NCI-H526 (cell line): Measurements from ENCODE around the gene FBH1.
"Not testable (repeated sequence)": the region's sequence is repeated elsewhere in the genome, so short reads cannot be mapped to it uniquely, and the experiment has no call there.

Experiments
- DNase-seq, 2 experiments: peaks; one replicate each; lab custom pipeline; 2025; lab: John Stamatoyannopoulos, UW

Gene FBH1

DNA sequence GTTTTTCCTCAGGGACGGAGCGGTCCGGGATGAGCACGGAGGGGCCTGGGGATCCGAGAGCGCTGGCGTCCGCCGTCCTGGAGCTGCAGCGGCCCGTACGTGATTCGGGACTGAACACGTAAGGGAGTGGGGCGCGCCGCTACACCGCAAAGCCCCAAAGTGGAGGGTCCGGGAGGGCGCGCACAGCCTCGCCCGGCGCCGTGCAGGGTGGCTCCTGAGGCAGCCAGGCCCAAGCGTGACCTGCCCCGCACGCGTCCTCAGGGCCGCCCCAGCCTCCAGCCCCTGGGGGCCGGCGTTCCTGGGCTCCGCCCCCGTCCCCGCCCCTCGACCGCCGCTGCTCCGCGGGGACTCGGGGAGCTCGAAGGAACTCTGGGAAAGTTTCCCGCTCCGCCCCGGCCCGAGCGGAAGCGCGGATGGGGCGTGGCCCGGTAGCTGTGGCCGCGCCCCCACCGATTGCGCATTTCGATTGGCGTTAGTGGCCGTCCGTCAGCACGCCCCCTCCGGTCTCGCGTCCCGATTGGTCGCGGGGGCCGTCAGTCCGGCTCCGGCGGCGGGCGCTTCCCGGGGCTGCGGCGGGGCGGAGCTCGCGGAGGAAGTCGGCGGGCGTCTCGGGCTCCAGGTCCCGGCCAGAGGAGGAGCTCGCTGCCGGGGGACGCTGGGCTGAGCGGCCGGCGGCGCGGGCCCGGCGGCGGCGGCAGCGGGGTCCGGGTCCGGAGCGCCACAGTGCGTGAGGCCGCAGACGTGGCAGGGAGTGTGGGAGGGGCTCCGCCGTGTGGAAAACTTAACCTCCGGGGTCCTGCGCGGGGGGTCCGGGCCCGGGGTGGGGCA is at the start of gene FBH1, which contains the start of gene ANKRD16:
FBH1 (plus strand) TSS at position 620 of the 828 bp plus-strand sequence; CDS start at position 723, 103 bp downstream.
ANKRD16 (minus strand) TSS at position 270 of the 828 bp plus-strand sequence. CDS start 539 bp downstream, outside the sequence.
- DNase-seq: peak; percentile 79 to 96

- peak in 1 of 2 experiments; percentile 54 for DNase-seq
Measured at GRCh38 chr10:5840314-5841307, 49.4 kb upstream of the FBH1 start.

GRCh38 chr10:5841965-5842364 is 48.1 kb upstream of the FBH1 start:
- DNase-seq: no peak

- DNase-seq: no peak
Measured at GRCh38 chr10:5843686-5844344, 46.2 kb upstream of the FBH1 start.

DNA sequence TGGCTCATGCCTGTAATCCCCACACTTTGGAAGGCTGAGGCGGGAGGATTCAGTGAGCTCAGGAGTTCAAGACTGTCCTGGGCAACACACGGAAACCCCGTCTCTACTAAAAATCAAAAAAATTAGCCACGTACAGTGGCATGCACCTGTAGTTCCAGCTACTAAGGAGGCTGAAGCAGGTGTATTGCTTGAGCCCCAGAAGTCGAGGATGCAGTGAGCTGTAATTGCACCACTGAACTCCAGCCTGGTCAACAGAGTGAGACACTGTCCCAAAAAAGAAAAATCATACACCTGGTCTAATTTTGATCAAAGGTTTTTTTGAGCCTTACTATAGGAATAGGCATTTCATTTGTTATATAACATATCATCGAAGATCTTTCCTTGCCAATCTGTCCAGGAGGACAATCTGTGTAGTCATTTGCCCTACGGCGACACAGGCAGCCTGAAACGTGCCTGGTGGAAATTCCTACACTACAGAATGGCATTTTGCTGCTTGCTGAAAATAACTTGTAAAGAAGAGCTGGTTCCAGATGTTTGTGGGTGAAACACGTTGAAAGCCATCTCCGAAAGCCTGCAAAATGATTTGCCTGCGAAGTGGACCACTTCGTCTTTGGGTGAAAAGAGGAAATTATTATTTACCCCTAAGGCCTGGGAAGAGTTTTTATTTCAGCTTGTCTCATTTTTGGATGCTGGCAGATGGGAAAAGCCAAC is 45.5 kb upstream of the FBH1 start:
- no peak for DNase-seq

GRCh38 chr10:5846667-5847066 is 43.4 kb upstream of the FBH1 start:
- not testable (repeated sequence) for DNase-seq

DNA sequence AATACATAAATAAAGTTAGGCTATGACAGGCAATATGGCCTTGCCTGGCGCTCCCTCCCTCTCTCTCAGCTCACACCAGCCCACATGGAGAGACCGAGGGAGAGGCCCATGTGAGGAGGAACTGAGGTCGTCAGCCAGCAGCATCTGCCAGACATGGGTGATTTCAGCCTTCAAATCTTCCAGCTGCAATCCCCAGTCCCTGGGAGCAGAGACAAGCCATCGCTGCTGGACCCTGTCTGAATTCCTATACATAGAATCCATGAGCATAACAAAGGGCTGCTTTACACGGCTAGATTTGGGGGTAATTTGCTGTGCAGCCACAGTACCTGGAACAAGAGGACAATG is 35.9 kb upstream of the FBH1 start:
- DNase-seq: no peak

DNA sequence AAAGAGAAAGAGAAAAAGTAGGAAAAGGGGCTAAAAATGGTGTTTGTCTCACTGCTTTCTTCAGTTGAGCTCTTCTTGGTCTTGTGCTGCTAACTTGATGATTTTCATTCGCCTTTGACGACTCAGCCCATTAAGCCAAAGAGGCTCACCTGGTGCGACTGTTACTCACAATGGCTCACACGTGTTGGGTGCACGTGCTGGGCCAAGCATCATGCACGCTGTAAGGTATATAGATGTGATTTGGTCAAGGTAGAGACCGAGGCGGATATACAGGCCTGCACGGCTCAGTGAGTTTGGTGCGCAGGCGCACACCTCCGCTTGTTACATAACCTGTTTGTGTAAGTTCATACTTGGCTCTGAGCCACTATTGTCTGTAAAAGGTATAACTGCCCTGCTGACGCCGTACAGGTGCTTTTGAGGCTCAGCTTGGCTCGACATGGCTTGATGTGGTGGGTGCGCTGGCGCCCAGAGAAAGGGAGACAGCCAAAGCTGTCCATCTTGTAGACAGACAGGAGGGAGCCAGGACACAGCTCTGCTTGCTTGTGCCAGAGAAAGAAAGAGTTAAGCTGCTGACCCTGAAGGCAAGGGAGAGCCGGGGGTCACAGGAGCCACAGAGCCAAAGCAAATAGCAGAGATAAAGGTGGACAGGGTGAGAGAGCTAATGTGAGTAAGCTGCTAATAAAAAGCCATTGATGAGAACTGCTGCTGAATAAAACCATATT is 33.9 kb upstream of the FBH1 start:
- DNase-seq: no peak

GRCh38 chr10:5856701-5857004 is 33.4 kb upstream of the FBH1 start:
- no peak for DNase-seq

- DNase-seq: no peak
Measured at GRCh38 chr10:5858811-5859210, 31.2 kb upstream of the FBH1 start.

DNA sequence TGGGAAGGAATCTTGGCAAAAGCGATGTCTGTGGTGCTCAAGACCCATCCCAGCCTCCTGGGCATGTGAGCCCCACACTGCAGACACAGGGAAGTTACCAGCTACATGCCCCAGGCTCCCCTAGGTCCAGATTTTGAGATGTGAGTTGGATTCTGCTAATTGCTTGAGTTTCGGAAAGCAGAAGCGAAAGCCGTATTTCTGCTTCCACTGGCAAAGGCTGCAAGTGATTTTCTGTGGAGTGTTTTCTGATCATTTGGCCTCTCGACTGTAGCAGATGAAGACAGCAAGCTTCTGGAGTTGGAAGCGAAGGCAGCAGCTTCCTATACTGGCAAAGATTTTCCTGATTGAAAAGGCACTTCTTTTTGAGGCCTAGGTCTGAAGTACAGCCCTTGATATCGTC is 30.0 kb upstream of the FBH1 start:
- DNase-seq: no peak

DNA sequence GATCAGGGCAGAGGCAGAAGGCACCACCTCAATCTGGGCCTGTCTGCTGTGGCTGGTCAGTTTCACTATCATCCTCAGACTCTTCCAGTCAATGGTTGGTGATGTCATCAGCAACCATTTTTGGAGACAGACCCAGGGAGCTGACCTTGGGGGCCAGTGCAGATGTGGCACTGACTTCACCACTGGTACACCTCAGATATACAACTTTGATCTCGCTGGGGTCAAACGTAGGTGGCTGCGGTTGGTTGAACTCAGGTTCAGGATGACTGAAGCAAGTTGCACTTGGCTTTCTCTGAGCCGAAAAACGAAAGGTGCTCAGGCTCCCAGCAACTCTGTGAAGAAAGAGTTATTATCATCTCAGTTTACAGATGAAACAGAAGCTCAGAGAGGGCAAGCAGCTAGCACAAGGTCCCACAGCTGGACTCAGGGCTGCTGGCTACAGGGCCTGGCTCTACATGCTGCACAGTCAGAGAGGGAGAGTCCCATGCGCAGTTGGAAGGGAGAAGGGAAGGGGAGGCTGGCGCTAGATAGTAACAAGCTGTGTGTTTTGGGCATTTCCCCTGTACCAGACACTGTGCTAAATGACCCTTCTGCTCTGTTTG is 27.6 kb upstream of the FBH1 start:
- no peak for DNase-seq

GRCh38 chr10:5862981-5863685 is 26.9 kb upstream of the FBH1 start:
- not testable (repeated sequence) for DNase-seq

GRCh38 chr10:5866451-5867081 is 23.5 kb upstream of the FBH1 start:
- not testable (repeated sequence) for DNase-seq

DNA sequence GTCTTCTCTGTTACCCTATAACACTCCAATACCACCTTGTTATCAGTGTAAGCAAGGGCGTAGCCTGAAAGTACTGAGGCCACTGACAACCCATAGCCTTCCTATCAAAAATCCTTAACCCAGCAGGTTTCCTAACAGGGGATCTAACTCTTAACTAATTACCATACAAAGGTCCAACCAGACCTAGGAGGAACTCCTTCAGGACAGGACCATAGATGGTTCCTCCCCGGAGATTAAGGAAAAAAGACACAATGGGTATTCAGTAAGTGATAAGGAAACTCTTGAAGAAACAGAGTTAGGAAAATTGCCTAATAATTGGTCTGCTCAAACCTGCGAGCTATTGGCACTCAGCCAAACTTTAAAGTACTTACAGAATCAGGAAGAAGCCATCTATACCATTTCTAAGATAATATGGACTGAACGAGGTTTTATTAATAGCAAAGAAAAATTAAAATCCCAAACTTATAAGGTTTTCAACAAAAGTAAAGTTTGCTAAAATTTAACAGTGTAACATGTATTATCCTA is 22.9 kb upstream of the FBH1 start:
- DNase-seq: not testable (repeated sequence)

GRCh38 chr10:5868383-5868782 is 21.7 kb upstream of the FBH1 start:
- DNase-seq: not testable (repeated sequence)

DNA sequence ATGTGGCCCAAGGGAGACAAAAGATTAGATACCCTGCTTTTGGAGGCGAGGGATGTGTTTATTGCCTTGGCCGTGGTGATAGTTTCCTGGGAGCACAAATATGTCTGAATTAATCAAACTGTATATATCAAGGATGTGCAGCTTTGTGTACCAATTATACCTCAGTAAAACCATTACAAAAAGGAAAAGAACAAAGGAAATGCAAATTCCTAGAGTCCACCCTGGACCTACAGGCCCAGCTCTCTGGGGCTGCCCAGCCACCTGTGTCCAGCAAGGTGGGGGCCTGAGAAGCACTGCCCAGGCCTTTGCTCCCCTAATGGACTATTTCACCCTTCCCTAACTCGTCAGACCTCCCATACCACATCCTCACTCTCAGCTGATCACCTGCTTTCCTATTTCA is 20.9 kb upstream of the FBH1 start:
- DNase-seq: no peak

DNA sequence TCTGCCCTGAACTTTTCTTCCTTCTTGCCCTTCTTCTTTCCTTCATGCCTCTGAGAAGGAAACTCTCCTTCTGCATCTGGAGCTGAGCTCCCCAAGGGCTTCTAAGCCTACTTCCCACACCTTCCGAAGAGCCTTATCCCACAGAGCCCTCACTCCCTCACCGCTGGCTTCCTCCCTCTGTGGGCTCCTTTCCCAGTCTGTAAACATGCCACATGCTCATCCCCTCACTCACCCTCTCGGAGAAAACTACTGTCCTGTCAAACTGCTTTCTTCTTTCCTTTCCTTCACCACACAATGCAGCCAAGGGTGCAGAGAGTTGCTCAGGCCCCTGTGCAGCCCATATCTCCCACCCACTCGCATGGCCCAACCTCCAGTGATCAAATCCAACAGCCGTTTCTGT is 18.4 kb upstream of the FBH1 start:
- no peak for DNase-seq

- peak; percentile 14 to 65 for DNase-seq
Measured at GRCh38 chr10:5873515-5873995, 16.5 kb upstream of the FBH1 start.
